GM10266 (cell line): ENCODE measurements around the gene PUM2.
A peak's percentile ranks its signal among the peaks of the same experiment; 100 is the strongest.

Source experiments
- DNase-seq: peaks from one replicate; pipeline ENCODE4 v3.0.0; 2012; ENCODE audit errors: extremely low spot score
- CTCF ChIP-seq: IDR thresholded peaks from 2 replicates; pipeline ENCODE4 v1.5.1; 2012; ENCODE audit warnings: mild to moderate bottlenecking, low read depth; ENCODE audit not compliant: control insufficient read depth, insufficient read depth; ENCODE audit errors: missing control alignments

The PUM2 gene

GRCh38 chr2:20350753-20351554 is at the start of gene PUM2:
Gene PUM2 (minus strand): TSS chr2:20350844. CDS start chr2:20327360, 23,484 bp downstream.
- DNase-seq, result peak; percentile 96
- no peak for TF ChIP-seq CTCF

GRCh38 chr2:20400306-20400705 is 49.7 kb upstream of the PUM2 start:
- DNase-seq, result no peak
- TF ChIP-seq CTCF, result no peak

GRCh38 chr2:20398956-20399567 is 48.4 kb upstream of the PUM2 start:
- no peak for DNase-seq
- no peak for TF ChIP-seq CTCF

- no peak for DNase-seq
- TF ChIP-seq CTCF, result no peak
Measured at GRCh38 chr2:20397811-20398447, 47.3 kb upstream of the PUM2 start.

GRCh38 chr2:20396356-20397000 is 45.8 kb upstream of the PUM2 start:
- no peak for DNase-seq
- TF ChIP-seq CTCF, result no peak

GRCh38 chr2:20393986-20394385 is 43.3 kb upstream of the PUM2 start:
- no peak for DNase-seq
- TF ChIP-seq CTCF, result no peak
